Hepatocyte (in vitro differentiated cells): ENCODE results near the gene DPP9. TPM values are rescaled to one million over a fixed set of nuclear protein-coding genes. Genes with fewer than 3 reads are reported as not detected.

Experiments
- DNase-seq: peaks from one replicate; pipeline ENCODE4 v3.0.0-alpha.2; 2016; ENCODE audit warnings: low spot score
- H2AFZ ChIP-seq: fragments of 200-600 bp; sonication (generic); 2 replicates; pipeline ENCODE4 v1.6.0; 2016; ENCODE audit warnings: antibody characterized with exemption, mild to moderate bottlenecking
- H3K27ac ChIP-seq: fragments of 200-600 bp; sonication (generic); 2 replicates; pipeline ENCODE4 v1.5.1; 2016; ENCODE audit warnings: mild to moderate bottlenecking
- H3K27me3 ChIP-seq: fragments of 200-600 bp; sonication (generic); 2 replicates; pipeline ENCODE4 v1.6.1; 2016
- H3K36me3 ChIP-seq: fragments of 200-600 bp; sonication (generic); replicated peaks from 2 replicates; pipeline ENCODE4 v1.5.1; 2016; ENCODE audit warnings: low read depth; ENCODE audit not compliant: insufficient read depth
- H3K4me1 ChIP-seq: fragments of 200-600 bp; sonication (generic); 2 replicates; pipeline ENCODE4 v1.5.1; 2016; ENCODE audit warnings: mild to moderate bottlenecking, moderate library complexity; ENCODE audit not compliant: insufficient read depth
- H3K4me2 ChIP-seq: fragments of 200-600 bp; sonication (generic); 2 replicates; pipeline ENCODE4 v1.6.0; 2016
- H3K4me3 ChIP-seq: fragments of 200-600 bp; sonication (generic); 2 replicates; pipeline ENCODE4 v1.5.1; 2016; ENCODE audit warnings: mild to moderate bottlenecking
- H3K79me2 ChIP-seq: fragments of 200-600 bp; sonication (generic); 2 replicates; pipeline ENCODE4 v1.6.0; 2017; ENCODE audit warnings: mild to moderate bottlenecking
- H3K9me2 ChIP-seq: fragments of 200-600 bp; sonication (generic); replicated peaks from 2 replicates; pipeline ENCODE4 v1.6.0; 2017; ENCODE audit warnings: mild to moderate bottlenecking; ENCODE audit not compliant: insufficient read depth
- H3K9me3 ChIP-seq: fragments of 200-600 bp; sonication (generic); 2 replicates; pipeline ENCODE4 v1.5.1; 2016; ENCODE audit warnings: low read depth, mild to moderate bottlenecking
- H4K20me1 ChIP-seq: fragments of 200-600 bp; sonication (generic); 2 replicates; pipeline ENCODE4 v1.6.0; 2016; ENCODE audit warnings: mild to moderate bottlenecking; ENCODE audit not compliant: insufficient read depth, poor library complexity, severe bottlenecking
- EZH2 ChIP-seq: fragments of 200-600 bp; sonication (generic); IDR thresholded peaks from 2 replicates; pipeline ENCODE4 v1.6.1; 2016; ENCODE audit warnings: antibody characterized with exemption, mild to moderate bottlenecking, borderline replicate concordance
- EZH2phosphoT487 ChIP-seq: fragments of 200-600 bp; sonication (generic); IDR thresholded peaks from one replicate; pipeline ENCODE4 v1.6.1; 2018; ENCODE audit warnings: antibody characterized with exemption, mild to moderate bottlenecking, low read depth, moderate library complexity; ENCODE audit not compliant: unreplicated experiment, severe bottlenecking
- WGBS: methylation state at CpG from one replicate; pipeline ENCODE4 v1.1.6; 2016; ENCODE audit warnings: low lambda C conversion rate; ENCODE audit errors: missing lambda C conversion rate; 5-methylcytosine and 5-hydroxymethylcytosine counted together
- polyA plus RNA-seq: library from polyadenylated mRNA; unstranded; fragments of >200 nt; fragmentation: Nextera tagmentation; extraction: Ambion mirVana; gene quantifications from 2 replicates; pipeline ENCODE4 v1.2.1, GENCODE V29; 2016
- total RNA-seq: library from RNA; depleted of rRNA; stranded (reverse); fragments of >200 nt; gene quantifications from 2 replicates; pipeline ENCODE4 v1.2.3, GENCODE V29; 2014
- TF ChIP-seq, protein P1 (sequence below): fragments of 200-600 bp; sonication (generic); IDR thresholded peaks from 2 replicates; pipeline ENCODE4 v1.5.1; 2016; ENCODE audit warnings: antibody characterized with exemption, mild to moderate bottlenecking; ENCODE audit not compliant: poor library complexity

DPP9 gene
- total and polyA plus RNA-seq, 2 experiments from 2014 or later = 27.6 to 32.7 TPM

DNA sequence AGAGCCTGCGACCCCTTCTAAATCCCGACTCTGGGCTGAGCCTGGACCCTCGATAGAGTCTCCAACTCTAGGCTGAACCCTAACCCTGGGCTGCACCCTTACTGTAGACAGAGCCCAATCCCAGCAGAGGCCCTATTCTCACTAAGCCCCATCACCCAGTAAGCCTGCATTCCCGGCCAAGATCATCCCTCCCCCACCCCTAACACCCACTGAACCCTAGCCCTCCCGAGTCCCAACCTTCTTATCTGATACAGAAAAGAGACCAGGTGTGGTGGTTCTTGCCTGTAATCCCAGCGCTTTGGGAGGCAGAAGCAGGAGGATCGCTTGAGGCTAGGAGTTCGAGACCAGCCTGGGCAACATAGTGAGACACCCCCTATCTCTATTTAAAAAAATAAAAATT, 86.9 kb downstream of the DPP9 start:
- Histone ChIP-seq H4K20me1 (no peaks in the 10 kb centered on the region), H3K79me2 (peaks cover 20% of the 10 kb centered on the region), H2AFZ (peak overlapping the region; percentile 97), H3K9me2 (no peaks in the 10 kb centered on the region), H3K27ac (no peak overlapping the region), H3K4me2 (peak overlapping the region; percentile 99), H3K4me1 (peaks cover 18% of the 10 kb centered on the region), H3K4me3 (no peak overlapping the region), H3K27me3 (no peaks in the 10 kb centered on the region), H3K9me3 (no peaks in the 10 kb centered on the region), H3K36me3 (no peaks in the 10 kb centered on the region)
- no peak for TF ChIP-seq EZH2phosphoT487
- TF ChIP-seq, protein P1, sequence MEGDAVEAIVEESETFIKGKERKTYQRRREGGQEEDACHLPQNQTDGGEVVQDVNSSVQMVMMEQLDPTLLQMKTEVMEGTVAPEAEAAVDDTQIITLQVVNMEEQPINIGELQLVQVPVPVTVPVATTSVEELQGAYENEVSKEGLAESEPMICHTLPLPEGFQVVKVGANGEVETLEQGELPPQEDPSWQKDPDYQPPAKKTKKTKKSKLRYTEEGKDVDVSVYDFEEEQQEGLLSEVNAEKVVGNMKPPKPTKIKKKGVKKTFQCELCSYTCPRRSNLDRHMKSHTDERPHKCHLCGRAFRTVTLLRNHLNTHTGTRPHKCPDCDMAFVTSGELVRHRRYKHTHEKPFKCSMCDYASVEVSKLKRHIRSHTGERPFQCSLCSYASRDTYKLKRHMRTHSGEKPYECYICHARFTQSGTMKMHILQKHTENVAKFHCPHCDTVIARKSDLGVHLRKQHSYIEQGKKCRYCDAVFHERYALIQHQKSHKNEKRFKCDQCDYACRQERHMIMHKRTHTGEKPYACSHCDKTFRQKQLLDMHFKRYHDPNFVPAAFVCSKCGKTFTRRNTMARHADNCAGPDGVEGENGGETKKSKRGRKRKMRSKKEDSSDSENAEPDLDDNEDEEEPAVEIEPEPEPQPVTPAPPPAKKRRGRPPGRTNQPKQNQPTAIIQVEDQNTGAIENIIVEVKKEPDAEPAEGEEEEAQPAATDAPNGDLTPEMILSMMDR = no peak
- TF ChIP-seq EZH2 = no peak
- DNase-seq = no peak
- WGBS = 66% methylated on average over 8 of the region's 8 CpGs

- WGBS = 0% methylated on average over 37 of the region's 43 CpGs
These were observed 87.4 kb downstream of the DPP9 start for GRCh38 chr19:4636151-4636717.

DNA sequence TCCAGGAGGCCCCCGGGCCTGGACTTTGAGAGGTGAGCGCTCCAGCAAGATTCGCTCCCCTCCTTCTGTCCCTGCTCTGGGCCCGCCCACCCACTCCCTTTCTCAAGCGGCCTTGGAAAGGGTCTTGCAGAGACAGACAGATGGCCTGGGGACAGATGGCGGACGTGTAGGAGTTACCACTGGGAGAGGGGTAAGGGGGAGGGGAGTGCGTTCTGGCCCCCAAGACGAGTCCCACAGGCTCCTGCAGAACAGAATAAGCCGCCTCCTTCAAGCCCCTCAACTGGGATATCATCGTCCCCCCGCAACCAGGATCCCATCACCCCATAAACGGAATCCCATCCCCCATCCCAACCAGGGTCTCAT, 87.9 kb downstream of the DPP9 start:
- no peak for DNase-seq
- Histone ChIP-seq H3K9me3 (no peaks in the 10 kb centered on the region), H3K36me3 (no peaks in the 10 kb centered on the region), H3K27me3 (no peaks in the 10 kb centered on the region), H3K9me2 (no peaks in the 10 kb centered on the region), H3K4me1 (peaks cover 18% of the 10 kb centered on the region), H3K4me3 (peak overlapping the region; percentile 88), H4K20me1 (no peaks in the 10 kb centered on the region), H3K79me2 (peaks cover 13% of the 10 kb centered on the region), H2AFZ (peak overlapping the region; percentile 97), H3K27ac (no peak overlapping the region), H3K4me2 (peak overlapping the region; percentile 99)
- 33% methylated on average over 6 of the region's 13 CpGs for WGBS
- TF ChIP-seq EZH2phosphoT487 (no peak), EZH2 (no peak)

More at GRCh38 chr19:4636151-4636717, 87.4 kb downstream of the DPP9 start:
- Histone ChIP-seq H3K27ac (no peak overlapping the region), H3K79me2 (peaks cover 18% of the 10 kb centered on the region), H4K20me1 (no peaks in the 10 kb centered on the region), H2AFZ (peak overlapping the region; percentile 97), H3K4me3 (peak overlapping the region; percentile 88), H3K36me3 (no peaks in the 10 kb centered on the region), H3K4me1 (peaks cover 18% of the 10 kb centered on the region), H3K9me3 (no peaks in the 10 kb centered on the region), H3K4me2 (peak overlapping the region; percentile 99), H3K9me2 (no peaks in the 10 kb centered on the region), H3K27me3 (no peaks in the 10 kb centered on the region)
- DNase-seq = peak; percentile 84
- TF ChIP-seq, protein P1 = peak; percentile 95
- TF ChIP-seq EZH2 (no peak), EZH2phosphoT487 (no peak)

- Histone ChIP-seq H4K20me1 (no peaks in the 10 kb centered on the region), H3K27ac (no peak overlapping the region), H3K36me3 (no peaks in the 10 kb centered on the region), H3K4me2 (no peak overlapping the region), H3K4me3 (no peak overlapping the region), H3K4me1 (peaks cover 18% of the 10 kb centered on the region), H3K9me3 (no peaks in the 10 kb centered on the region), H2AFZ (no peak overlapping the region), H3K79me2 (no peaks in the 10 kb centered on the region), H3K9me2 (no peaks in the 10 kb centered on the region), H3K27me3 (no peaks in the 10 kb centered on the region)
- DNase-seq = peak; percentile 68
- WGBS = 54% methylated on average over 13 of the region's 14 CpGs
- TF ChIP-seq, protein P1 = peak; percentile 55
- TF ChIP-seq EZH2 = no peak
These were observed 90.3 kb downstream of the DPP9 start for GRCh38 chr19:4633140-4633967.
